ENCODE measurements around the gene KAZN. TPM values are rescaled to one million over a fixed set of nuclear protein-coding genes. Genes with fewer than 3 reads are reported as not detected.

Gene KAZN
- total and polyA plus RNA-seq, 2 of the 8 experiments (the other 6 are each of a cell fraction or from before 2014, with no cell fraction given), result 3.7 to 11.8 TPM

DNA sequence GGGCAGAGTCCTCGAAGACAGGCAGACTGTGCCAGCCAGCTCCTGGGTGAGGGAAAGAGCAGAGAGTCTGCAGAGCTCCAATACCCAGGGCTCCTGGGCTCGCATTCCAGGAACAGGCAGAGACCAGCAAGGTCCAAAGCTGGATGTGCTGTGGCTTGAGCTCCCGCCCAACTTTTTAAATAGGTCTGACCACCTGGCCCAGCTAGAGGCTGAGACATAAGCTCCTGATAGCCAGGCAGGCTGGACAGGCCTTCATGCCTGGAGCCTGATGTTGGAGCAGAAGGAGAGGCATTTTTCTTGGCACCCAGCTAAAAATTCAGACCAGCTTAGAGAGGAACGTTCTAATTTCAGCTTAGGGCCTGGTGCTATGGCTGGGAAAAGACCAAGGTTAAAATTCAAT is 376.6 kb downstream of the KAZN start:
- no peak overlapping the region for H2BK20ac ChIP-seq (ENCODE audit: low read length)
- H2BK120ac ChIP-seq (replicated peaks; ENCODE audit: low read depth, low read length), result no peak overlapping the region
- ChIA-PET CTCF (ENCODE audit: partially characterized antibody) (interaction anchor here (0.9 to 1.8 kb wide), 7 partner anchors 7 to 164 kb away, joined by 3 to 7 read pairs (median 3); no protein-coding TSS in a partner anchor), POLR2A (ENCODE audit: partially characterized antibody) (interaction anchor here (0.6 to 1.5 kb wide), 5 partner anchors 10 to 233 kb away, joined by 4 to 5 read pairs (median 4); no protein-coding TSS in a partner anchor)
- H3K23ac ChIP-seq (ENCODE audit: insufficient read length), result no peak overlapping the region
- no peak overlapping the region for H3K27ac ChIP-seq (ENCODE audit: low read depth, low read length)
- H2AK5ac ChIP-seq (ENCODE audit: low read depth, low read length), result no peak overlapping the region
- FAIRE-seq, result no peak
- no peak for DNase-seq (ENCODE audit: low read depth in 1 of 2, low spot score in 2 of 2)
- H4K8ac ChIP-seq (ENCODE audit: extremely low read depth, insufficient read depth, low read length), result no peak overlapping the region
- no peak overlapping the region for H2BK5ac ChIP-seq (ENCODE audit: low read depth, low read length)
- peaks cover 0 to 4% of the 10 kb centered on the region in 2 experiments; a peak in 1 of 4 replicates for H3K9me3 ChIP-seq (ENCODE audit: insufficient read depth in 2 of 2, low read depth in 1 of 2, low read length in 1 of 2)
- no peak overlapping the region for H2BK15ac ChIP-seq (ENCODE audit: low read length)
- H4K5ac ChIP-seq (ENCODE audit: insufficient read length, low read depth, low read length), result no peak overlapping the region
- H3K4me1 ChIP-seq (replicated peaks in 1 of 4; ENCODE audit: control insufficient read depth in 3 of 4, insufficient read depth in 4 of 4, low read length in 3 of 4), result peaks cover 0 to 7% (median 2%) of the 10 kb centered on the region in 4 experiments; a peak in 3 of 7 replicates
- no peaks in the 10 kb centered on the region for H3K23me2 ChIP-seq (ENCODE audit: low read depth, low read length)
- no peak overlapping the region for H3K4me3 ChIP-seq (ENCODE audit: extremely low read depth in 1 of 4, insufficient read depth in 2 of 4, low read depth in 3 of 4, low read length in 4 of 4)
- no peak overlapping the region for H2AFZ ChIP-seq (ENCODE audit: low read length)
- no peaks in the 10 kb centered on the region; the same call in 1 of the 2 replicates for H3K79me1 ChIP-seq (ENCODE audit: low read depth, low read length)
- no peaks in the 10 kb centered on the region for H3K79me2 ChIP-seq (ENCODE audit: control insufficient read depth in 1 of 2, insufficient read depth in 2 of 2, low read length in 2 of 2)
- H3K56ac ChIP-seq (replicated peaks; ENCODE audit: insufficient read length, low read depth, low read length), result no peak overlapping the region
- TF ChIP-seq POLR2A (IDR thresholded peaks at IDR 0.05; ENCODE audit: control extremely low read depth in 1 of 2, low read depth in 2 of 2, low read length in 2 of 2), result no peak
- 0 out of 2 replicates have a peak, but pooled peaks have one; percentile 18 for TF ChIP-seq TEAD4 (IDR thresholded peaks at IDR 0.05; ENCODE audit: low read depth, low read length)
- TF ChIP-seq RNF2 (IDR thresholded peaks at IDR 0.05; ENCODE audit: borderline replicate concordance, low read depth, low read length, missing control alignments, poor library complexity, severe bottlenecking), result no peak
- H3K4ac ChIP-seq (replicated peaks; ENCODE audit: insufficient read length, low read depth, low read length), result no peak overlapping the region
- peak overlapping the region; percentile 80; the same call in 1 of the 2 replicates for H2BK12ac ChIP-seq (ENCODE audit: low read depth, low read length)
- no peaks in the 10 kb centered on the region for H3K36me3 ChIP-seq (ENCODE audit: control insufficient read depth in 2 of 4, insufficient read depth in 4 of 4, low read length in 3 of 4)
- H4K20me1 ChIP-seq (replicated peaks in 1 of 2; ENCODE audit: control insufficient read depth in 1 of 2, insufficient read depth in 2 of 2, low read length in 2 of 2), result no peaks in the 10 kb centered on the region
- H3K4me2 ChIP-seq (ENCODE audit: insufficient read depth in 1 of 2, low read depth in 2 of 2, low read length in 2 of 2), result no peak overlapping the region; a peak in 1 of 4 replicates
- WGBS, 2 experiments (ENCODE audit: extremely low coverage in 1 of 2, insufficient coverage in 1 of 2, insufficient read length in 1 of 2, insufficient replicate concordance in 2 of 2, low coverage in 1 of 2, low lambda C conversion rate in 2 of 2, missing lambda C conversion rate in 1 of 2), result 76% methylated on average over 4 of the region's 4 CpGs; no CpG with 5 or more reads in 1 of the 2 experiments
- no peak overlapping the region; the same call in 1 of the 2 replicates for H3K18ac ChIP-seq (ENCODE audit: extremely low read depth, low read length)
- H3K9ac ChIP-seq (replicated peaks in 1 of 4; ENCODE audit: extremely low read depth in 1 of 4, low read depth in 3 of 4, low read length in 3 of 4), result no peak overlapping the region
- no peaks in the 10 kb centered on the region for H3K27me3 ChIP-seq (replicated peaks in 1 of 4; ENCODE audit: control insufficient read depth in 3 of 4, extremely low read depth in 1 of 4, insufficient read depth in 3 of 4, low read length in 3 of 4)
- H3K14ac ChIP-seq (ENCODE audit: insufficient read length), result no peak overlapping the region
- H4K91ac ChIP-seq (replicated peaks; ENCODE audit: insufficient read length, low read length), result no peak overlapping the region
